ENCODE results near the gene PHC2.
"Not testable (repeated sequence)": the region's sequence is repeated elsewhere in the genome, so short reads cannot be mapped to it uniquely, and the experiment has no call there.

Gene PHC2

GRCh38 chr1:33292726-33293340, 138.1 kb downstream of the PHC2 start:
- no peak for DNase-seq (ENCODE audit: low spot score)

GRCh38 chr1:33290615-33291014, 140.3 kb downstream of the PHC2 start:
- DNase-seq (ENCODE audit: low spot score) = not testable (repeated sequence)

- DNase-seq (ENCODE audit: low spot score) = no peak
These were observed 141.1 kb downstream of the PHC2 start for GRCh38 chr1:33289858-33290154.

- DNase-seq (ENCODE audit: low spot score) = no peak
These were observed 141.7 kb downstream of the PHC2 start for GRCh38 chr1:33288976-33289857.

GRCh38 chr1:33287317-33287716, 143.6 kb downstream of the PHC2 start:
- DNase-seq (ENCODE audit: low spot score) = no peak

GRCh38 chr1:33286451-33287185, 144.3 kb downstream of the PHC2 start:
- no peak for DNase-seq (ENCODE audit: low spot score)

GRCh38 chr1:33284049-33284448, 146.8 kb downstream of the PHC2 start:
- no peak for DNase-seq (ENCODE audit: low spot score)

GRCh38 chr1:33282791-33283190, 148.1 kb downstream of the PHC2 start:
- no peak for DNase-seq (ENCODE audit: low spot score)

GRCh38 chr1:33281554-33282303, 149.2 kb downstream of the PHC2 start:
- no peak for DNase-seq (ENCODE audit: low spot score)

- no peak for DNase-seq (ENCODE audit: low spot score)
These were observed 150.7 kb downstream of the PHC2 start for GRCh38 chr1:33280091-33280661.

GRCh38 chr1:33277488-33278084, 153.3 kb downstream of the PHC2 start:
- DNase-seq (ENCODE audit: low spot score) = no peak

GRCh38 chr1:33276573-33277298, 154.2 kb downstream of the PHC2 start:
- no peak for DNase-seq (ENCODE audit: low spot score)

- no peak for DNase-seq (ENCODE audit: low spot score)
These were observed 155.0 kb downstream of the PHC2 start for GRCh38 chr1:33275706-33276572.

- no peak for DNase-seq (ENCODE audit: low spot score)
These were observed 155.7 kb downstream of the PHC2 start for GRCh38 chr1:33275195-33275594.

GRCh38 chr1:33274446-33274845, 156.4 kb downstream of the PHC2 start:
- no peak for DNase-seq (ENCODE audit: low spot score)

- DNase-seq (ENCODE audit: low spot score) = no peak
These were observed 156.9 kb downstream of the PHC2 start for GRCh38 chr1:33273961-33274371.
